ENCODE data around the gene AGBL4. TPM values are rescaled to one million over a fixed set of nuclear protein-coding genes. Genes with fewer than 3 reads are reported as not detected.

AGBL4 gene
- total RNA-seq, 1 donor from 2014 or later = not detected

- TF ChIP-seq CTCF (IDR thresholded peaks at IDR 0.05) = no peak
Measured at GRCh38 chr1:48548985-48549384, 1474.8 kb downstream of the AGBL4 start.

GRCh38 chr1:48547561-48548220, 1476.1 kb downstream of the AGBL4 start:
- Histone ChIP-seq H3K27ac (no peak overlapping the region), H3K9me3 (no peaks in the 10 kb centered on the region), H3K4me3 (no peak overlapping the region), H3K4me1 (no peaks in the 10 kb centered on the region), H3K36me3 (no peaks in the 10 kb centered on the region), H3K27me3 (no peaks in the 10 kb centered on the region)
- TF ChIP-seq CTCF (IDR thresholded peaks at IDR 0.05) = no peak
- intact Hi-C loops (cut with DNase I) = no loop called here
- DNase-seq (no peak), ATAC-seq (no peak)

More at GRCh38 chr1:48548985-48549384, 1474.8 kb downstream of the AGBL4 start:
- ATAC-seq (no peak), DNase-seq (no peak)
- H3K9me3 ChIP-seq = no peaks in the 10 kb centered on the region
- no peak overlapping the region for H3K27ac ChIP-seq
- no peak overlapping the region for H3K4me3 ChIP-seq
- H3K36me3 ChIP-seq = no peaks in the 10 kb centered on the region
- intact Hi-C loops (cut with DNase I) = no loop called here
- H3K4me1 ChIP-seq = no peaks in the 10 kb centered on the region
- H3K27me3 ChIP-seq = no peaks in the 10 kb centered on the region

- no peak for DNase-seq
- no peak for ATAC-seq
- no peaks in the 10 kb centered on the region for H3K4me1 ChIP-seq
- no peaks in the 10 kb centered on the region for H3K9me3 ChIP-seq
- no peak overlapping the region for H3K4me3 ChIP-seq
- H3K36me3 ChIP-seq = no peaks in the 10 kb centered on the region
- no peak overlapping the region for H3K27ac ChIP-seq
- intact Hi-C loops (cut with DNase I) = no loop called here
- TF ChIP-seq CTCF (IDR thresholded peaks at IDR 0.05) = no peak
- H3K27me3 ChIP-seq = no peaks in the 10 kb centered on the region
Measured at GRCh38 chr1:48543854-48544253, 1479.9 kb downstream of the AGBL4 start.

- no peak for ATAC-seq
- Histone ChIP-seq H3K36me3 (no peaks in the 10 kb centered on the region), H3K4me1 (no peaks in the 10 kb centered on the region), H3K27ac (no peak overlapping the region), H3K9me3 (no peaks in the 10 kb centered on the region), H3K4me3 (no peak overlapping the region), H3K27me3 (no peaks in the 10 kb centered on the region)
- intact Hi-C loops (cut with DNase I) = no loop called here
- TF ChIP-seq CTCF (IDR thresholded peaks at IDR 0.05) = no peak
- no peak for DNase-seq
Measured at GRCh38 chr1:48540587-48540986, 1483.2 kb downstream of the AGBL4 start.

GRCh38 chr1:48536477-48536876, 1487.3 kb downstream of the AGBL4 start:
- Histone ChIP-seq H3K36me3 (no peaks in the 10 kb centered on the region), H3K9me3 (no peaks in the 10 kb centered on the region), H3K4me1 (no peaks in the 10 kb centered on the region), H3K4me3 (no peak overlapping the region), H3K27me3 (no peaks in the 10 kb centered on the region), H3K27ac (no peak overlapping the region)
- TF ChIP-seq CTCF (IDR thresholded peaks at IDR 0.05) = no peak
- intact Hi-C loops (cut with DNase I) = no loop called here
- DNase-seq (no peak), ATAC-seq (no peak)

- intact Hi-C loops (cut with DNase I) = no loop called here
- Histone ChIP-seq H3K27me3 (peaks cover 4% of the 10 kb centered on the region), H3K4me3 (no peak overlapping the region), H3K27ac (no peak overlapping the region), H3K36me3 (no peaks in the 10 kb centered on the region), H3K4me1 (no peaks in the 10 kb centered on the region), H3K9me3 (no peaks in the 10 kb centered on the region)
- DNase-seq (no peak), ATAC-seq (no peak)
- TF ChIP-seq CTCF (IDR thresholded peaks at IDR 0.05) = no peak
Measured at GRCh38 chr1:48532976-48533375, 1490.8 kb downstream of the AGBL4 start.

Data from upper lobe of right lung (tissue), 1 donor.